Tibial nerve (tissue), 4 donors: ENCODE results near the gene CTNNA3. TPM values are rescaled to one million over a fixed set of nuclear protein-coding genes. Genes with fewer than 3 reads are reported as not detected.

Experiments used
- DNase-seq, 2 donors: peaks; one replicate each; pipeline ENCODE4 v3.0.0-alpha.2; 2019; ENCODE audit warnings: low spot score in 2 of 2
- H3K27ac ChIP-seq, 4 donors: fragments of 200-600 bp; sonication (generic) in 3 of 4; one replicate each; pipeline ENCODE4 v1.5.1; 2017 to 2019; ENCODE audit warnings: mild to moderate bottlenecking in 1 of 4
- H3K27me3 ChIP-seq, 2 donors: fragments of 200-600 bp; sonication (generic) in 1 of 2; one replicate each; pipeline versions ENCODE4 v1.5.1 to v1.6.0; 2017 to 2019
- H3K36me3 ChIP-seq, 3 donors: fragments of 200-600 bp; sonication (generic); one replicate each; pipeline ENCODE4 v1.5.1; 2018 to 2019
- H3K4me1 ChIP-seq, 4 donors: fragments of 200-600 bp; sonication (generic) in 3 of 4; one replicate each; pipeline ENCODE4 v1.5.1; 2017 to 2019
- H3K4me3 ChIP-seq, 4 donors: fragments of 200-600 bp; sonication (generic) in 3 of 4; one replicate each; pipeline ENCODE4 v1.5.1; 2017 to 2019; ENCODE audit warnings: mild to moderate bottlenecking in 1 of 4, moderate library complexity in 1 of 4
- H3K9me3 ChIP-seq, 4 donors: fragments of 200-600 bp; sonication (generic) in 3 of 4; one replicate each; pipeline ENCODE4 v1.5.1; 2017 to 2019
- EP300 ChIP-seq, 2 donors: sonication (generic); formaldehyde crosslinking; IDR thresholded peaks; one replicate each; pipeline ENCODE4 v1.6.1; 2017; ENCODE audit warnings: antibody characterized with exemption in 2 of 2, mild to moderate bottlenecking in 1 of 2
- POLR2A ChIP-seq, 2 donors: fragments of 450-650 bp; IDR thresholded peaks; one replicate each; pipeline ENCODE4 v1.6.1; 2017; ENCODE audit warnings: antibody characterized with exemption in 2 of 2, mild to moderate bottlenecking in 2 of 2, moderate library complexity in 2 of 2
- WGBS, 2 donors: methylation state at CpG; one replicate each; pipeline ENCODE4 v1.1.5; 2018; 5-methylcytosine and 5-hydroxymethylcytosine counted together
- total RNA-seq, 4 donors: library from RNA; depleted of rRNA; stranded (reverse); fragments of >200 nt; gene quantifications; one replicate each; pipeline ENCODE4 v1.1.0, GENCODE V29; 2016
- TF ChIP-seq, protein P1 (sequence below), 5 experiments: fragments of 200-600 bp in 3 of 5; fragments of 450-650 bp in 2 of 5; sonication (generic) in 3 of 5; IDR thresholded peaks; one replicate each; pipeline ENCODE4 v1.5.1; 2016 to 2019; ENCODE audit warnings: antibody characterized with exemption in 5 of 5, mild to moderate bottlenecking in 3 of 5, moderate library complexity in 2 of 5

The CTNNA3 gene
- total RNA-seq, 4 donors from 2014 or later: 15.9 to 36.1 (median 23.1) TPM

DNA sequence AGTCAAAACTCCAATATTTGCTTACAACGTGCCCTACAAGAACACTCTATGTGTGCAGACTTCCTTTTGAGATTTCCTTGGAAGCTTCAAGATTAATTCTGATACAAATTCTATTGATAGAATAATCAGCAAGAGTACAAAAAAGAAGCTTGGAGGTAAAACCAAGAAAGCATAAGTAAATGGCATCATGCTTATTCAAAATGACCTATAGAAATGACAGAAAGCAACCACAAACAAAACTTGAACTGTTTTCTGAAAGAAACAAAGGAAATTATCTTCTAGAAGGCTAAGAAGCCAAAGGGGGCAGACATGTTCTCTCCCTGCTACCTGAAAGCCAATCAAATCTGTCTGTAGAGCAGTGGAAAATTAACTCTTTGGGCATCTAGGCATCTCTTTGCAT is 73.0 kb downstream of the CTNNA3 start:
- Histone ChIP-seq H3K4me1 (no peaks in the 10 kb centered on the region), H3K27ac (no peak overlapping the region), H3K9me3 (peaks cover 0 to 3% (median 0%) of the 10 kb centered on the region in 4 donors), H3K36me3 (no peaks in the 10 kb centered on the region), H3K4me3 (no peak overlapping the region), H3K27me3 (no peaks in the 10 kb centered on the region)
- TF ChIP-seq EP300 (IDR thresholded peaks at IDR 0.05) (no peak), POLR2A (IDR thresholded peaks at IDR 0.05) (no peak)
- TF ChIP-seq, protein P1, sequence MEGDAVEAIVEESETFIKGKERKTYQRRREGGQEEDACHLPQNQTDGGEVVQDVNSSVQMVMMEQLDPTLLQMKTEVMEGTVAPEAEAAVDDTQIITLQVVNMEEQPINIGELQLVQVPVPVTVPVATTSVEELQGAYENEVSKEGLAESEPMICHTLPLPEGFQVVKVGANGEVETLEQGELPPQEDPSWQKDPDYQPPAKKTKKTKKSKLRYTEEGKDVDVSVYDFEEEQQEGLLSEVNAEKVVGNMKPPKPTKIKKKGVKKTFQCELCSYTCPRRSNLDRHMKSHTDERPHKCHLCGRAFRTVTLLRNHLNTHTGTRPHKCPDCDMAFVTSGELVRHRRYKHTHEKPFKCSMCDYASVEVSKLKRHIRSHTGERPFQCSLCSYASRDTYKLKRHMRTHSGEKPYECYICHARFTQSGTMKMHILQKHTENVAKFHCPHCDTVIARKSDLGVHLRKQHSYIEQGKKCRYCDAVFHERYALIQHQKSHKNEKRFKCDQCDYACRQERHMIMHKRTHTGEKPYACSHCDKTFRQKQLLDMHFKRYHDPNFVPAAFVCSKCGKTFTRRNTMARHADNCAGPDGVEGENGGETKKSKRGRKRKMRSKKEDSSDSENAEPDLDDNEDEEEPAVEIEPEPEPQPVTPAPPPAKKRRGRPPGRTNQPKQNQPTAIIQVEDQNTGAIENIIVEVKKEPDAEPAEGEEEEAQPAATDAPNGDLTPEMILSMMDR (IDR thresholded peaks at IDR 0.05): no peak
- WGBS, 2 donors: 61 to 78% methylated on average over 1 of the region's 1 CpG
- no peak for DNase-seq

DNA sequence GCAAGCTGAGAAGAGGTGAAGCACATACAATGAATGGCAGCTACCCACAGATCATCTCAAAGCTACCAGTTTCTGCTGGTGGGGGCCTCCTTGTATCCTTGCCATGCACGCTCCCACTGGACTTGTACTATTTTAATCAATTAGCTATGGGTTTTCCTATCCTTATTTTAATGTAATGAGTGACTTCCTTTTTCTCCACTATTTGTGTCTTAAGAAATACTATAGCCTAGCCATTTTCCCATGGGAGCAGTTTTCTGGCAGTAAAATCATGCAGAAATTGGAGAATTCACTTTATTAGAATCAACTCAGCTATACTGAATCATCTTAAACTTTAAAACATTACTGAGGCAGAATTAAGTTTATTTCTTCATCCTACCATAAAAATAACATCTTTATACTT is 73.5 kb downstream of the CTNNA3 start:
- no peaks in the 10 kb centered on the region for H3K36me3 ChIP-seq
- DNase-seq: no peak
- no peak overlapping the region for H3K27ac ChIP-seq
- no peaks in the 10 kb centered on the region for H3K27me3 ChIP-seq
- no peak overlapping the region for H3K4me3 ChIP-seq
- H3K9me3 ChIP-seq: peaks cover 0 to 3% (median 0%) of the 10 kb centered on the region in 4 donors
- no peaks in the 10 kb centered on the region for H3K4me1 ChIP-seq
- TF ChIP-seq EP300 (IDR thresholded peaks at IDR 0.05): no peak
- no peak for TF ChIP-seq POLR2A (IDR thresholded peaks at IDR 0.05)
- TF ChIP-seq, protein P1 (IDR thresholded peaks at IDR 0.05): no peak
- WGBS, 2 donors: 87 to 96% methylated on average over 1 of the region's 1 CpG

DNA sequence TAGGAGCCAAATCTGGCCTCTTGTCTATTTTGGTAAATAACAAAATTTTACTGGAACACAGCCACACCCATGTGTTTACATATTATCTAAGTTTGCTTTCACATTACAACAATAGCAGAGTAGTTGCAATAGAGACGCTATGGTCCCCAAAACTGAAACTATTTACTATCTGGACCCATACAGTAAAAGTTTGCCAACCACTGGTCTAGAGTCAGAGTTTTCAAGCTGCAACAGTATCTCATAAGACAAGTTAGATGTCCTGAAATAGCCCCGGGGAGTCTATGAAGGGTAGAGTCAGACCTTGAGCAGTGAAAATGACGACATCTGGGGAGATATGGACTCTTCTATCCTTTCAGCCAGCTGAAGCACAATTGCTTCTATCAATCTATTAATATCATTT is 74.2 kb downstream of the CTNNA3 start:
- H3K27me3 ChIP-seq: no peaks in the 10 kb centered on the region
- TF ChIP-seq, protein P1 (IDR thresholded peaks at IDR 0.05): no peak
- TF ChIP-seq EP300 (IDR thresholded peaks at IDR 0.05) (no peak), POLR2A (IDR thresholded peaks at IDR 0.05) (no peak)
- H3K36me3 ChIP-seq: no peaks in the 10 kb centered on the region
- no peak overlapping the region for H3K4me3 ChIP-seq
- no peak for DNase-seq
- WGBS, 2 donors: 72 to 90% methylated on average over 3 of the region's 3 CpGs
- H3K9me3 ChIP-seq: no peaks in the 10 kb centered on the region
- no peak overlapping the region for H3K27ac ChIP-seq
- no peaks in the 10 kb centered on the region for H3K4me1 ChIP-seq

DNA sequence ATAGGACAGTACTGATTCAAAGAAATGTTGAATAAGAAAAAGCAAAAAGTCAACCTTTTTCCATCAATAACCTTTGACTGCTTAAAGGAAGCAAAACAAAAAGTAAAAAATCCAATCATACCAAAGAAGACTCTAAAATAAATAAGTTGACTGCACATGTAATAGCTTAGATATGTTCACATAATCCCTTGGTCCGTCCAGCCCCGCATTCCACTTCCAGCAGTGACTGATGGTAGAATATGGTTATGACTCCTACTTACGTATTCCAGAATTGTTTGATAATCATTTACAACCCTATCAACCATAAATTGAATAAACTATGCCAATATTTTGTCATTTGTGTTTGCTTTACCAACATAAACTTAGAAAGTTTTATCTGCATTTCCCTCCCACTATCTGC is 77.9 kb downstream of the CTNNA3 start:
- WGBS, 2 donors: 54 to 62% methylated on average over 3 of the region's 3 CpGs
- Histone ChIP-seq H3K4me1 (no peaks in the 10 kb centered on the region), H3K9me3 (no peaks in the 10 kb centered on the region), H3K27me3 (no peaks in the 10 kb centered on the region), H3K36me3 (no peaks in the 10 kb centered on the region), H3K4me3 (no peak overlapping the region), H3K27ac (no peak overlapping the region)
- no peak for DNase-seq
- no peak for TF ChIP-seq EP300 (IDR thresholded peaks at IDR 0.05)
- TF ChIP-seq, protein P1 (IDR thresholded peaks at IDR 0.05): no peak
- TF ChIP-seq POLR2A (IDR thresholded peaks at IDR 0.05): no peak

DNA sequence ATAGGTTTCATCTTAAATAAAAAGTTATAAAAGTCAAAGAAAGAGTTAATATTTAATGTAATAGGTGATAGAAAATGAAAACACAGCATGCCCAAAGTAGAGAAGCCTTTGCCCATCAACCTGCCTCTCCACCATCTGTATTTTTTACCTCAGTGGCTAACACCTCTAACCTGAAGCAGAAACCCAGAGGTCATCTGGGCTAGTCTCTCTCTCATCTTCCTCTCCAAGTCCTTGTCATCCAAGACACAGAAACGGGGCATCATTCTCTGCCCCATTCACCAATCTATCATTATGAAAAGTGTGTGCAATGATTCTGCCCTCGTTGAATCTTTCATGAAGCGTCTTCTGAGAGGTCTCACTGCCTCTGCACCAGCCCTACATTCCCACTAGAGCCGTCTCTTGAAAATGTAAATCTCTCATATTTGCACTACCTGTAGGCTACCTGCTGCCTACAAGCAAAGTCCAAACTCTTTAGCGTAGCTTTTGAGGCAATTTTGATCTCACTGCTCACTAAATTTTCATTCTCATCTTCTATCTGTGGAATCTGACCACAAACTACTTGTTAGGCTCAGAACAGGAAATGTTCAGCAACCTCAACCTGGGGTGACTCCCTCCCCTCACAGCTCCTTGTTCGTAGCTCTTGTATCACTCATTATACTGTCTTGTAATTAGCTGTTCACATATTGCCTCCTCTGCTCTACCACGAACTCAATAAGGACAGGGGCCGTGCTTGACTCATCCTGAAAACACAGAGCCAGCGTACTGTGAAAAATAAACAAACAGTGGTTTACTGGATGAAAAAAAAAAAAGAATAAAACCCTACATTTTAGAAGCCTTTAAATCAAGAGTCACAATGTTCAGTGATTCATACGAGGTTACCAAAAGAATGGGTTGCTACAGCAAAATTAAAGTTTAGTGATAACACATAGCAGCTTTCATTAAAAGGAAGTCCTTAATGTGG is 83.1 kb downstream of the CTNNA3 start:
- H3K4me1 ChIP-seq: no peaks in the 10 kb centered on the region
- H3K36me3 ChIP-seq: no peaks in the 10 kb centered on the region
- no peak for DNase-seq
- no peak overlapping the region for H3K27ac ChIP-seq
- TF ChIP-seq POLR2A (IDR thresholded peaks at IDR 0.05) (no peak), EP300 (IDR thresholded peaks at IDR 0.05) (no peak)
- TF ChIP-seq, protein P1 (IDR thresholded peaks at IDR 0.05): no peak
- H3K27me3 ChIP-seq: no peaks in the 10 kb centered on the region
- no peaks in the 10 kb centered on the region for H3K9me3 ChIP-seq
- WGBS, 2 donors: 69 to 70% methylated on average over 10 of the region's 10 CpGs
- no peak overlapping the region for H3K4me3 ChIP-seq
